ENCODE data around the gene TMEM203. TPM values are rescaled to one million over a fixed set of nuclear protein-coding genes. Genes with fewer than 3 reads are reported as not detected.

TMEM203 gene
- total and polyA plus RNA-seq, 10 of the 15 experiments (the other 5 are each of a cell fraction or from before 2014, with no cell fraction given): 7.2 to 68.1 (median 33.8) TPM

DNA sequence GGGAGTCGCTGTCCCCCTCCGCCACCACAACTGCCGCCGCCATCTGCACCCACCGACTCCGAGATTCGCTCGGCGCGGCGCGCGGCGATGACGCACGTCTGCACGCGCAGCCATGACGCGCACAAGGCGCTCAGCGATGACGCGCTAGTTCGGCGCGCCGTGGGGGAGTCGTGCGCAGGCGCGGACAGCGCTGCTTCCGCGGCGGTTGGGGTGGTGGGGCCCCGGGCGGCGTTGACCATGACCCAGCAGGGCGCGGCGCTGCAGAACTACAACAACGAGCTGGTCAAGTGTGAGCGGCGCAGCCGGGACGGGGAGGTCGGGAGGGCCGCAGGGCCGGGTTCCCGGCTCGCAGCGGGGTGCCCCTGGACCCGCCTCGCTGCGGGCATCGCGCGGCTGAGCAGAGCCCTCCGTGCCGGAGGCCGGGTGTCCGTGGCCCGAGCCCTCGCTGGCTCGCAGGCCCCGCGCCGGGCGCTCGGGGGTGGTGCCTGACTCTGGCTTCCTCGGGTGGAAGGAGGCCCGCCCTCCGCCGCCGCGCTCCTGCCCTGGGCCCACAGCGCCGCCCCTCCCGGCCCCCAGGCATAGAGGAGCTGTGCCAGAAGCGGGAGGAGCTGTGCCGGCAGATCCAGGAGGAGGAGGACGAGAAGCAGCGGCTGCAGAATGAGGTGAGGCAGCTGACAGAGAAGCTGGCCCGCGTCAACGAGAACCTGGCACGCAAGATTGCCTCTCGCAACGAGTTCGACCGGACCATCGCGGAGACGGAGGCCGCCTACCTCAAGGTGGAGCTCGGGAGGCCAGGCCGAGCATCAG, 16.8 kb downstream of the TMEM203 start, which contains the start of the genes ANAPC2 and SSNA1 (continued):
- TF ChIP-seq, protein P1, sequence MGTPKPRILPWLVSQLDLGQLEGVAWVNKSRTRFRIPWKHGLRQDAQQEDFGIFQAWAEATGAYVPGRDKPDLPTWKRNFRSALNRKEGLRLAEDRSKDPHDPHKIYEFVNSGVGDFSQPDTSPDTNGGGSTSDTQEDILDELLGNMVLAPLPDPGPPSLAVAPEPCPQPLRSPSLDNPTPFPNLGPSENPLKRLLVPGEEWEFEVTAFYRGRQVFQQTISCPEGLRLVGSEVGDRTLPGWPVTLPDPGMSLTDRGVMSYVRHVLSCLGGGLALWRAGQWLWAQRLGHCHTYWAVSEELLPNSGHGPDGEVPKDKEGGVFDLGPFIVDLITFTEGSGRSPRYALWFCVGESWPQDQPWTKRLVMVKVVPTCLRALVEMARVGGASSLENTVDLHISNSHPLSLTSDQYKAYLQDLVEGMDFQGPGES (IDR thresholded peaks at IDR 0.05): peak; percentile 42; the same call in 1 of the 2 replicates
- TF ChIP-seq RAD21 (IDR thresholded peaks at IDR 0.05; ENCODE audit: insufficient read depth, low read depth, low read length) (peak; percentile 45), SREBF2 (IDR thresholded peaks at IDR 0.05; ENCODE audit: low read length) (no peak), NFIC (IDR thresholded peaks at IDR 0.05; ENCODE audit: low read depth, low read length) (no peak), RBBP5 (conservative IDR thresholded peaks at IDR 0.05) (no peak), SUPT20H (IDR thresholded peaks at IDR 0.05; ENCODE audit: borderline replicate concordance, control insufficient read depth, low read depth, low read length) (peak; percentile 34; the same call in 1 of the 2 replicates), SREBF1 (IDR thresholded peaks at IDR 0.05; ENCODE audit: low read length) (peak; percentile 70), ZSCAN29 (IDR thresholded peaks at IDR 0.05) (peak; percentile 74), ZNF24 (IDR thresholded peaks at IDR 0.05) (0 out of 2 replicates have a peak, but pooled peaks have one; percentile 47), PAX8 (IDR thresholded peaks at IDR 0.05) (no peak), NR2C1 (IDR thresholded peaks at IDR 0.05) (peak; percentile 66), TCF3 (IDR thresholded peaks at IDR 0.05; ENCODE audit: borderline replicate concordance, insufficient read depth, low read depth, low read length) (no peak), CTCF (IDR thresholded peaks at IDR 0.05 in 2 of 3, conservative IDR thresholded peaks at IDR 0.05 in 1 of 3; ENCODE audit: control insufficient read depth in 2 of 3, extremely low read depth in 1 of 3, insufficient read depth in 1 of 3, low read depth in 3 of 3, low read length in 3 of 3) (peak; percentile 41 to 58 (median 52)), CEBPB (IDR thresholded peaks at IDR 0.05; ENCODE audit: borderline replicate concordance in 1 of 2, low read depth in 2 of 2, low read length in 2 of 2) (no peak), SMAD5 (IDR thresholded peaks at IDR 0.05; ENCODE audit: low read depth) (no peak), SPI1 (IDR thresholded peaks at IDR 0.05; ENCODE audit: borderline replicate concordance, insufficient read depth, low read depth, low read length) (no peak), CHD1 (IDR thresholded peaks at IDR 0.05; ENCODE audit: low read depth, low read length) (0 out of 2 replicates have a peak, but pooled peaks have one; percentile 22), JUNB (IDR thresholded peaks at IDR 0.05) (no peak), IKZF2 (IDR thresholded peaks at IDR 0.05) (no peak; a peak in 1 of 4 replicates), YBX1 (IDR thresholded peaks at IDR 0.05) (no peak), RFX5 (IDR thresholded peaks at IDR 0.05; ENCODE audit: low read depth, low read length) (peak; percentile 32; the same call in 1 of the 2 replicates), NKRF (conservative IDR thresholded peaks at IDR 0.05) (peak; percentile 90)
- TF ChIP-seq, protein P2, sequence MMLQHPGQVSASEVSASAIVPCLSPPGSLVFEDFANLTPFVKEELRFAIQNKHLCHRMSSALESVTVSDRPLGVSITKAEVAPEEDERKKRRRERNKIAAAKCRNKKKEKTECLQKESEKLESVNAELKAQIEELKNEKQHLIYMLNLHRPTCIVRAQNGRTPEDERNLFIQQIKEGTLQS (IDR thresholded peaks at IDR 0.05; ENCODE audit: borderline replicate concordance, extremely low read depth, low read depth, low read length): peak; percentile 100
- TF ChIP-seq, protein P3, sequence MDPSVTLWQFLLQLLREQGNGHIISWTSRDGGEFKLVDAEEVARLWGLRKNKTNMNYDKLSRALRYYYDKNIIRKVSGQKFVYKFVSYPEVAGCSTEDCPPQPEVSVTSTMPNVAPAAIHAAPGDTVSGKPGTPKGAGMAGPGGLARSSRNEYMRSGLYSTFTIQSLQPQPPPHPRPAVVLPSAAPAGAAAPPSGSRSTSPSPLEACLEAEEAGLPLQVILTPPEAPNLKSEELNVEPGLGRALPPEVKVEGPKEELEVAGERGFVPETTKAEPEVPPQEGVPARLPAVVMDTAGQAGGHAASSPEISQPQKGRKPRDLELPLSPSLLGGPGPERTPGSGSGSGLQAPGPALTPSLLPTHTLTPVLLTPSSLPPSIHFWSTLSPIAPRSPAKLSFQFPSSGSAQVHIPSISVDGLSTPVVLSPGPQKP (IDR thresholded peaks at IDR 0.05; ENCODE audit: low read depth, low read length): peak; percentile 81

Data from GM12878 (cell line).